Natural killer cell (primary cell): ENCODE data around the gene CPNE6. TPM values are rescaled to one million over a fixed set of nuclear protein-coding genes. Genes with fewer than 3 reads are reported as not detected.

Source experiments
- ATAC-seq, 3 donors: fragments of 150-1000 bp in 2 of 3; fragments of 200-7000 bp in 1 of 3; cut with Tn5 transposase; 1 replicate in 1 of 3; 2 replicates in 2 of 3; pipeline ENCODE4 v1.10.0; 2021; ENCODE audit warnings: mild to moderate bottlenecking in 2 of 3, moderate library complexity in 2 of 3
- DNase-seq, 2 donors: peaks; one replicate each; pipeline versions ENCODE4 v3.0.0 to v3.0.0-alpha.2; 2013 to 2021; ENCODE audit warnings: mixed read lengths in 1 of 2
- H3K27ac ChIP-seq: one replicate; pipeline ENCODE4 v1.5.1; 2013; ENCODE audit warnings: mild to moderate bottlenecking, low read length
- H3K27me3 ChIP-seq: one replicate; pipeline ENCODE4 v1.6.1; 2013; ENCODE audit warnings: low read length; ENCODE audit not compliant: control insufficient read depth, insufficient read depth
- H3K36me3 ChIP-seq: one replicate; pipeline ENCODE4 v1.6.1; 2013; ENCODE audit warnings: low read length; ENCODE audit not compliant: control insufficient read depth, insufficient read depth
- H3K4me1 ChIP-seq: one replicate; pipeline ENCODE4 v1.6.1; 2013; ENCODE audit warnings: low read length; ENCODE audit not compliant: control insufficient read depth, insufficient read depth
- H3K4me3 ChIP-seq: one replicate; pipeline ENCODE4 v1.5.1; 2013; ENCODE audit warnings: low read length
- H3K9me3 ChIP-seq: one replicate; pipeline ENCODE4 v1.6.1; 2013; ENCODE audit warnings: low read length; ENCODE audit not compliant: control insufficient read depth, insufficient read depth
- H3K27ac Mint-ChIP-seq, 2 donors: one replicate each; pipeline ENCODE4 v1.8.0; 2022; ENCODE audit warnings: mild to moderate bottlenecking in 2 of 2, mixed read lengths in 2 of 2, moderate library complexity in 1 of 2
- H3K27me3 Mint-ChIP-seq, 2 donors: one replicate each; pipeline ENCODE4 v1.8.0; 2022; ENCODE audit warnings: low read depth in 2 of 2, mixed read lengths in 2 of 2
- H3K36me3 Mint-ChIP-seq: one replicate; pipeline ENCODE4 v1.8.0; 2022; ENCODE audit warnings: mixed read lengths
- H3K4me1 Mint-ChIP-seq, 2 donors: one replicate each; pipeline ENCODE4 v1.8.0; 2022; ENCODE audit warnings: mixed read lengths in 2 of 2
- H3K4me3 Mint-ChIP-seq: one replicate; pipeline ENCODE4 v1.8.0; 2022; ENCODE audit warnings: mild to moderate bottlenecking, moderate library complexity, mixed read lengths
- H3K9me3 Mint-ChIP-seq, 2 donors: one replicate each; pipeline ENCODE4 v1.8.0; 2022; ENCODE audit warnings: mixed read lengths in 2 of 2
- CTCF ChIP-seq: fragments of 200-600 bp; IDR thresholded peaks from one replicate; pipeline ENCODE4 v1.8.0; 2022; ENCODE audit warnings: antibody characterized with exemption
- WGBS: methylation state at CpG from one replicate; pipeline ENCODE4 v1.1.7; 2013; ENCODE audit warnings: missing lambda C conversion rate; ENCODE audit not compliant: insufficient coverage; 5-methylcytosine and 5-hydroxymethylcytosine counted together
- intact Hi-C: fragments of 100-400 bp; cut with micrococcal nuclease; formaldehyde crosslinking; loops from one replicate; pipeline ENCODE4 v1.14.2; 2022
- total RNA-seq, 4 donors: library from RNA; stranded (reverse); fragments of 120-200 nt in 1 of 4; gene quantifications; one replicate each; pipeline versions ENCODE4 v1.2.3 to v1.2.4, GENCODE V29; 2013 to 2022

CPNE6 gene
- total RNA-seq, 3 donors from 2014 or later (not counting 1 experiment from before 2014, with no cell fraction given) = not detected

GRCh38 chr14:24100197-24100981 is 29.0 kb downstream of the CPNE6 start:
- DNase-seq = no peak
- Mint-ChIP-seq H3K27me3 (no peaks in the 10 kb centered on the region), H3K4me3 (no peak overlapping the region), H3K27ac (no peak overlapping the region), H3K9me3 (no peaks in the 10 kb centered on the region), H3K4me1 (peaks cover 4 to 12% of the 10 kb centered on the region in 2 donors), H3K36me3 (peaks cover 10% of the 10 kb centered on the region)
- no peak for TF ChIP-seq CTCF
- intact Hi-C loops = no loop called here
- Histone ChIP-seq H3K4me1 (peaks cover 5% of the 10 kb centered on the region), H3K4me3 (no peak overlapping the region), H3K27ac (no peak overlapping the region), H3K9me3 (no peaks in the 10 kb centered on the region), H3K36me3 (peaks cover 17% of the 10 kb centered on the region), H3K27me3 (no peaks in the 10 kb centered on the region)
- 92% methylated on average over 4 of the region's 4 CpGs for WGBS
- ATAC-seq = no peak

GRCh38 chr14:24100982-24101494 is 29.7 kb downstream of the CPNE6 start:
- H3K9me3 Mint-ChIP-seq = no peaks in the 10 kb centered on the region
- WGBS = 90% methylated on average over 2 of the region's 3 CpGs
- peaks cover 17% of the 10 kb centered on the region for H3K36me3 ChIP-seq
- DNase-seq = no peak
- no peak overlapping the region for H3K27ac ChIP-seq
- intact Hi-C loops = no loop called here
- H3K9me3 ChIP-seq = no peaks in the 10 kb centered on the region
- no peaks in the 10 kb centered on the region for H3K27me3 ChIP-seq
- no peak overlapping the region for H3K4me3 Mint-ChIP-seq
- H3K4me1 Mint-ChIP-seq = peaks cover 0 to 6% of the 10 kb centered on the region in 2 donors
- peaks cover 10% of the 10 kb centered on the region for H3K36me3 Mint-ChIP-seq
- no peak for ATAC-seq
- H3K4me1 ChIP-seq = no peaks in the 10 kb centered on the region
- H3K27me3 Mint-ChIP-seq = no peaks in the 10 kb centered on the region
- no peak overlapping the region for H3K27ac Mint-ChIP-seq
- TF ChIP-seq CTCF = no peak
- H3K4me3 ChIP-seq = no peak overlapping the region

- H3K36me3 Mint-ChIP-seq = peaks cover 10% of the 10 kb centered on the region
- Histone ChIP-seq H3K9me3 (no peaks in the 10 kb centered on the region), H3K36me3 (peaks cover 17% of the 10 kb centered on the region), H3K27me3 (no peaks in the 10 kb centered on the region), H3K4me3 (no peak overlapping the region), H3K4me1 (no peaks in the 10 kb centered on the region), H3K27ac (no peak overlapping the region)
- intact Hi-C loops = no loop called here
- 97% methylated on average over 7 of the region's 7 CpGs for WGBS
- H3K4me1 Mint-ChIP-seq = no peaks in the 10 kb centered on the region
- H3K4me3 Mint-ChIP-seq = no peak overlapping the region
- H3K27ac Mint-ChIP-seq = no peak overlapping the region
- H3K9me3 Mint-ChIP-seq = no peaks in the 10 kb centered on the region
- DNase-seq (no peak), ATAC-seq (no peak)
- no peaks in the 10 kb centered on the region for H3K27me3 Mint-ChIP-seq
- no peak for TF ChIP-seq CTCF
These were observed 31.1 kb downstream of the CPNE6 start for GRCh38 chr14:24102357-24103048.
